ENCODE results near the gene ZCWPW1.

ZCWPW1 gene

GRCh38 chr7:100360135-100360854 is 68.2 kb downstream of the ZCWPW1 start:
- in situ Hi-C loops (cut with MboI; ENCODE audit: low sequenced_read_pairs), result no loop called here

GRCh38 chr7:100358857-100359212 is 69.7 kb downstream of the ZCWPW1 start:
- in situ Hi-C loops (cut with MboI; ENCODE audit: low sequenced_read_pairs), result loop anchor here (10.0 kb wide), 1 partner anchor 46 kb away; no protein-coding TSS in a partner anchor

GRCh38 chr7:100358027-100358856 is 70.3 kb downstream of the ZCWPW1 start, which contains the start of gene PILRB:
Gene PILRB, plus strand, starts transcription at chr7:100358117. Its CDS starts 186 bp downstream, at chr7:100358303.
- in situ Hi-C loops (cut with MboI; ENCODE audit: low sequenced_read_pairs), result loop anchor here (10.0 kb wide), 1 partner anchor 47 kb away; no protein-coding TSS in a partner anchor

- in situ Hi-C loops (cut with MboI; ENCODE audit: low sequenced_read_pairs), result loop anchor here (10.0 kb wide), 1 partner anchor 48 kb away; no protein-coding TSS in a partner anchor
Measured at GRCh38 chr7:100357131-100357561, 71.4 kb downstream of the ZCWPW1 start.

GRCh38 chr7:100356416-100357068 is 72.0 kb downstream of the ZCWPW1 start:
- in situ Hi-C loops (cut with MboI; ENCODE audit: low sequenced_read_pairs), result loop anchor here (10.0 kb wide), 1 partner anchor 48 kb away; no protein-coding TSS in a partner anchor

- in situ Hi-C loops (cut with MboI; ENCODE audit: low sequenced_read_pairs), result loop anchor here (10.0 kb wide), 1 partner anchor 51 kb away; no protein-coding TSS in a partner anchor
Measured at GRCh38 chr7:100353685-100354330, 74.7 kb downstream of the ZCWPW1 start.

GRCh38 chr7:100352984-100353684 is 75.4 kb downstream of the ZCWPW1 start:
- in situ Hi-C loops (cut with MboI; ENCODE audit: low sequenced_read_pairs), result loop anchor here (10.0 kb wide), 1 partner anchor 52 kb away; no protein-coding TSS in a partner anchor

GRCh38 chr7:100352230-100352781 is 76.2 kb downstream of the ZCWPW1 start:
- in situ Hi-C loops (cut with MboI; ENCODE audit: low sequenced_read_pairs), result loop anchor here (10.0 kb wide), 1 partner anchor 52 kb away; no protein-coding TSS in a partner anchor

GRCh38 chr7:100351657-100352058 is 76.8 kb downstream of the ZCWPW1 start:
- in situ Hi-C loops (cut with MboI; ENCODE audit: low sequenced_read_pairs), result loop anchor here (10.0 kb wide), 1 partner anchor 53 kb away; no protein-coding TSS in a partner anchor
